Keratinocyte (primary cell): ENCODE data around the gene FAM221B. TPM values are rescaled to one million over a fixed set of nuclear protein-coding genes. Genes with fewer than 3 reads are reported as not detected.

Experiments
- DNase-seq: peaks from one replicate; pipeline ENCODE4 v3.0.0-alpha.2; 2011; ENCODE audit warnings: low read depth, missing footprints, low spot score
- FAIRE-seq: peaks from 2 replicates; lab custom pipeline; 2011; peaks lifted over from hg19 to GRCh38; lab: Jason Lieb, UNC
- H2AFZ ChIP-seq: 2 replicates; pipeline ENCODE4 v1.6.0; 2012; ENCODE audit warnings: low read length, control low read depth, inconsistent platforms; ENCODE audit not compliant: control insufficient read depth
- H3K27ac ChIP-seq: 2 replicates; pipeline ENCODE4 v1.5.1; 2011; ENCODE audit warnings: low read length; ENCODE audit not compliant: control insufficient read depth, insufficient read depth
- H3K27me3 ChIP-seq: 3 replicates; pipeline ENCODE4 v1.6.0; 2011; ENCODE audit warnings: low read length; ENCODE audit not compliant: control insufficient read depth, insufficient read depth; ENCODE audit errors: extremely low read depth
- H3K36me3 ChIP-seq, 2 experiments: 2 replicates in 1 of 2; 3 replicates in 1 of 2; pipeline ENCODE4 v1.5.1; 2011; ENCODE audit warnings: low read length in 2 of 2, mild to moderate bottlenecking in 1 of 2; ENCODE audit not compliant: control insufficient read depth in 2 of 2, insufficient read depth in 2 of 2; ENCODE audit errors: extremely low read depth in 1 of 2
- H3K4me1 ChIP-seq: 3 replicates; pipeline ENCODE4 v1.5.1; 2011; ENCODE audit warnings: low read length; ENCODE audit not compliant: control insufficient read depth, insufficient read depth; ENCODE audit errors: extremely low read depth
- H3K4me2 ChIP-seq: 3 replicates; pipeline ENCODE4 v1.6.0; 2011; ENCODE audit warnings: low read depth, low read length; ENCODE audit not compliant: control insufficient read depth, insufficient read depth; ENCODE audit errors: extremely low read depth
- H3K4me3 ChIP-seq, 3 experiments: fragments of 200-600 bp in 1 of 3; sonication (generic) in 1 of 3; 2 replicates in 2 of 3; 3 replicates in 1 of 3; pipeline ENCODE4 v1.5.1; 2011 to 2016; ENCODE audit warnings: low read length in 3 of 3, mild to moderate bottlenecking in 3 of 3, control low read depth in 2 of 3, inconsistent platforms in 1 of 3, low read depth in 1 of 3, mixed read lengths in 1 of 3, mixed run types in 1 of 3, moderate library complexity in 1 of 3; ENCODE audit not compliant: control insufficient read depth in 2 of 3, insufficient read depth in 2 of 3; ENCODE audit errors: extremely low read depth in 1 of 3
- H3K79me2 ChIP-seq: 2 replicates; pipeline ENCODE4 v1.6.0; 2012; ENCODE audit warnings: low read length; ENCODE audit not compliant: control insufficient read depth, insufficient read depth
- H3K9ac ChIP-seq: 3 replicates; pipeline ENCODE4 v1.6.0; 2011; ENCODE audit warnings: low read length; ENCODE audit not compliant: control insufficient read depth, insufficient read depth; ENCODE audit errors: extremely low read depth
- H3K9me1 ChIP-seq: 3 replicates; pipeline ENCODE4 v1.6.0; 2011; ENCODE audit warnings: low read length; ENCODE audit not compliant: control insufficient read depth, insufficient read depth; ENCODE audit errors: extremely low read depth
- H3K9me3 ChIP-seq: 2 replicates; pipeline ENCODE4 v1.5.1; 2012; ENCODE audit warnings: low read depth, low read length; ENCODE audit not compliant: control insufficient read depth
- H4K20me1 ChIP-seq: 3 replicates; pipeline ENCODE4 v1.6.0; 2011; ENCODE audit warnings: low read length; ENCODE audit not compliant: control insufficient read depth, insufficient read depth; ENCODE audit errors: extremely low read depth
- EZH2 ChIP-seq: IDR thresholded peaks from one replicate; pipeline ENCODE4 v1.6.1; 2012; ENCODE audit warnings: inconsistent platforms, mild to moderate bottlenecking, low read length, moderate library complexity
- dilution Hi-C: fragments of 300-500 bp; cut with MboI; formaldehyde crosslinking; loops from one replicate; pipeline ENCODE4 v1.7.0; 2020; ENCODE audit warnings: low sequenced_read_pairs; ENCODE audit not compliant: extremely low pct_ligation_motif_present
- polyA plus RNA-seq, 5 experiments: library from polyadenylated mRNA; depleted of rRNA in 3 of 5; stranded (reverse) in 3 of 5; stranded (forward) in 1 of 5; unstranded in 1 of 5; fragments of >200 nt; gene quantifications; 1 replicate in 1 of 5; 2 replicates in 3 of 5; 3 replicates in 1 of 5; pipeline versions ENCODE4 v1.2.1 to v1.2.3, GENCODE V29; 2011 to 2012; ENCODE audit warnings: missing spikeins in 2 of 5, low read depth in 1 of 5, low replicate concordance in 1 of 5
- TF ChIP-seq, protein P1 (sequence below), 3 experiments: IDR thresholded peaks in 1 of 3; conservative IDR thresholded peaks in 1 of 3; optimal IDR thresholded peaks in 1 of 3; 2 replicates in 2 of 3; 3 replicates in 1 of 3; pipeline versions ENCODE3 to v1.5.1; 2011; ENCODE audit warnings: low read length in 3 of 3, mild to moderate bottlenecking in 3 of 3, moderate library complexity in 2 of 3, control low read depth in 1 of 3, inconsistent platforms in 1 of 3; ENCODE audit not compliant: insufficient read depth in 2 of 3; ENCODE audit errors: extremely low read depth in 1 of 3

FAM221B gene
- polyA plus RNA-seq, 1 donor (not counting 4 experiments of a cell fraction or from before 2014, with no cell fraction given), result not detected

DNA sequence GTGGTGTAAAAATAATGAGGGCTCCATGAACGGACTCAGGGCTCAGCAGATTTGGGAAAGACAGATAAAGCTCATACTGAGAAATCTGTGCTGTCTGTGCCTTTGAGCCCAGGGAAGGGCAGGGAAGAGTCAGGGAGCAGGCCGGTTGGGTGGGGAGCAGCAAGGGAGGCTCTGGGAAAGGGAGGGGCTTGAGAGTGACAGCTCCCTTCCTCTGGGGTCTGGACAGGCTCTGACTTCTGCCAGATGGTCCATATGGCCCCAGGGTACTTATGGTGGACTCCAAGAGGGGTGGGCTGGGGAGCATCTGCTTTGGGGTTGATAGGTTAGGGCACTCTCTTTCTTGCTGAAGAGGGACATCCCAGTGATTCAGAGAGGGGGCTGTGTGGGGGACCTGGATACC is 35.1 kb downstream of the FAM221B start:
- Histone ChIP-seq H3K36me3 (no peaks in the 10 kb centered on the region), H3K4me1 (peaks cover 14% of the 10 kb centered on the region), H3K9ac (no peak overlapping the region), H4K20me1 (no peaks in the 10 kb centered on the region), H3K4me3 (no peak overlapping the region), H3K27ac (no peak overlapping the region), H3K9me3 (no peaks in the 10 kb centered on the region), H3K27me3 (no peaks in the 10 kb centered on the region), H3K9me1 (no peaks in the 10 kb centered on the region), H2AFZ (no peak overlapping the region), H3K79me2 (no peaks in the 10 kb centered on the region), H3K4me2 (no peak overlapping the region)
- DNase-seq, result no peak
- TF ChIP-seq EZH2, result no peak
- TF ChIP-seq, protein P1, sequence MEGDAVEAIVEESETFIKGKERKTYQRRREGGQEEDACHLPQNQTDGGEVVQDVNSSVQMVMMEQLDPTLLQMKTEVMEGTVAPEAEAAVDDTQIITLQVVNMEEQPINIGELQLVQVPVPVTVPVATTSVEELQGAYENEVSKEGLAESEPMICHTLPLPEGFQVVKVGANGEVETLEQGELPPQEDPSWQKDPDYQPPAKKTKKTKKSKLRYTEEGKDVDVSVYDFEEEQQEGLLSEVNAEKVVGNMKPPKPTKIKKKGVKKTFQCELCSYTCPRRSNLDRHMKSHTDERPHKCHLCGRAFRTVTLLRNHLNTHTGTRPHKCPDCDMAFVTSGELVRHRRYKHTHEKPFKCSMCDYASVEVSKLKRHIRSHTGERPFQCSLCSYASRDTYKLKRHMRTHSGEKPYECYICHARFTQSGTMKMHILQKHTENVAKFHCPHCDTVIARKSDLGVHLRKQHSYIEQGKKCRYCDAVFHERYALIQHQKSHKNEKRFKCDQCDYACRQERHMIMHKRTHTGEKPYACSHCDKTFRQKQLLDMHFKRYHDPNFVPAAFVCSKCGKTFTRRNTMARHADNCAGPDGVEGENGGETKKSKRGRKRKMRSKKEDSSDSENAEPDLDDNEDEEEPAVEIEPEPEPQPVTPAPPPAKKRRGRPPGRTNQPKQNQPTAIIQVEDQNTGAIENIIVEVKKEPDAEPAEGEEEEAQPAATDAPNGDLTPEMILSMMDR (optimal IDR thresholded peaks at IDR 0.05 in 1 of 3, IDR thresholded peaks at IDR 0.05 in 1 of 3, conservative IDR thresholded peaks at IDR 0.05 in 1 of 3; ENCODE audit: extremely low read depth in 1 of 3, insufficient read depth in 2 of 3, low read length in 3 of 3), result no peak
- dilution Hi-C loops, result no loop called here
- no peak for FAIRE-seq

DNA sequence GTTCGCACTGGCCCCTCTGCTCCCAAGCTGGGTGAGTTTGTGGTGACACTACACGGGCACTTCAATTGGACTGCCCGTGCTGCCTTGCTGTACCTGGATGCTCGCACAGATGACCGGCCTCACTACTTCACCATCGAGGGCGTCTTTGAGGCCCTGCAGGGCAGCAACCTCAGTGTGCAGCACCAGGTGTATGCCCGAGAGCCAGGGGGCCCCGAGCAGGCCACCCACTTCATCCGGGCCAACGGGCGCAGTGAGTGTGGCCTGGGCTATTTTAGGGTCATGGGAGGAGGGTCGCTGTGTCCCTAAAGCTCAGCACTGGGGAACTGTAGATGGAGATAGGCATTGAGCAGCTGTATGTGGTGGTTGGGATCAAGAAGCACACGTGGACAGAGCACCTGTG is 35.7 kb downstream of the FAM221B start:
- H3K4me3 ChIP-seq, result no peak overlapping the region
- no peak overlapping the region for H3K27ac ChIP-seq
- H3K79me2 ChIP-seq, result no peaks in the 10 kb centered on the region
- no peaks in the 10 kb centered on the region for H3K9me3 ChIP-seq
- no peaks in the 10 kb centered on the region for H4K20me1 ChIP-seq
- H2AFZ ChIP-seq, result no peak overlapping the region
- H3K4me2 ChIP-seq, result no peak overlapping the region
- H3K9ac ChIP-seq, result no peak overlapping the region
- dilution Hi-C loops, result no loop called here
- H3K4me1 ChIP-seq, result peaks cover 9% of the 10 kb centered on the region
- FAIRE-seq (no peak), DNase-seq (no peak)
- H3K27me3 ChIP-seq, result no peaks in the 10 kb centered on the region
- no peaks in the 10 kb centered on the region for H3K9me1 ChIP-seq
- no peak for TF ChIP-seq EZH2
- TF ChIP-seq, protein P1 (optimal IDR thresholded peaks at IDR 0.05 in 1 of 3, IDR thresholded peaks at IDR 0.05 in 1 of 3, conservative IDR thresholded peaks at IDR 0.05 in 1 of 3; ENCODE audit: extremely low read depth in 1 of 3, insufficient read depth in 2 of 3, low read length in 3 of 3), result no peak
- H3K36me3 ChIP-seq, result no peaks in the 10 kb centered on the region
